Stimulated activated CD4-positive, alpha-beta T cell treated with anti-CD3 and anti-CD28 coated beads, Interleukin-12 subunit alpha, Interleukin-12 subunit beta, amount 100 ng/mL, for 24 hours (primary cell): Measurements from ENCODE around the gene UBE2S.

Experiments used
- DNase-seq, 2 experiments: peaks; one replicate each; pipeline ENCODE4 v3.0.0-alpha.2; 2020; ENCODE audit warnings: low read depth in 2 of 2

The UBE2S gene

GRCh38 chr19:55362990-55363716 lies 44.4 kb downstream of the UBE2S start, which contains the start of gene GARIN5B:
GARIN5B (minus strand) TSS chr19:55363260; CDS start chr19:55363066, 194 bp downstream.
- no peak for DNase-seq

GRCh38 chr19:55362174-55362989 lies 45.2 kb downstream of the UBE2S start:
- DNase-seq, result no peak

GRCh38 chr19:55360902-55361301 lies 46.7 kb downstream of the UBE2S start:
- no peak for DNase-seq

GRCh38 chr19:55358943-55359908 lies 48.4 kb downstream of the UBE2S start:
- no peak for DNase-seq

- DNase-seq, result no peak
Measured at GRCh38 chr19:55358493-55358892, 49.1 kb downstream of the UBE2S start.

- DNase-seq, result no peak
Measured at GRCh38 chr19:55355213-55355821, 52.3 kb downstream of the UBE2S start.

- DNase-seq, result no peak
Measured at GRCh38 chr19:55354698-55355212, 52.8 kb downstream of the UBE2S start, which contains the start of gene COX6B2. COX6B2 (minus strand) TSS chr19:55354719; CDS start chr19:55354521, 198 bp downstream.

GRCh38 chr19:55353803-55354697 lies 53.5 kb downstream of the UBE2S start:
- DNase-seq, result peak; percentile 23 to 40

GRCh38 chr19:55353356-55353802 lies 54.2 kb downstream of the UBE2S start:
- DNase-seq, result no peak

GRCh38 chr19:55352549-55353145 lies 54.9 kb downstream of the UBE2S start:
- no peak for DNase-seq

- no peak for DNase-seq
Measured at GRCh38 chr19:55352040-55352439, 55.5 kb downstream of the UBE2S start.

GRCh38 chr19:55350620-55351315 lies 56.8 kb downstream of the UBE2S start:
- DNase-seq, result no peak
